GM10266 (cell line): ENCODE results near the gene SIGLEC1.

ENCODE experiments used
- DNase-seq: peaks from one replicate; pipeline ENCODE4 v3.0.0; 2012; ENCODE audit errors: extremely low spot score
- CTCF ChIP-seq: IDR thresholded peaks from 2 replicates; pipeline ENCODE4 v1.5.1; 2012; ENCODE audit warnings: mild to moderate bottlenecking, low read depth; ENCODE audit not compliant: control insufficient read depth, insufficient read depth; ENCODE audit errors: missing control alignments

Gene SIGLEC1

GRCh38 chr20:3663031-3663701 lies 49.2 kb downstream of the SIGLEC1 start, which contains the start of gene GFRA4:
Gene GFRA4 (minus strand): TSS chr20:3663399. CDS start chr20:3663399, 0 bp downstream.
- DNase-seq: peak; percentile 8
- TF ChIP-seq CTCF: no peak
